ENCODE measurements around the gene SMAGP.
"Not testable (repeated sequence)": the region's sequence is repeated elsewhere in the genome, so short reads cannot be mapped to it uniquely, and the experiment has no call there.

The SMAGP gene, protein sequence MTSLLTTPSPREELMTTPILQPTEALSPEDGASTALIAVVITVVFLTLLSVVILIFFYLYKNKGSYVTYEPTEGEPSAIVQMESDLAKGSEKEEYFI

GRCh38 chr12:51270067-51270950 is at the start of gene SMAGP:
SMAGP (minus strand) TSS chr12:51270415; CDS start chr12:51269278, 1,137 bp downstream.
- DNase-seq, result peak; percentile 25

- DNase-seq, result peak; percentile 55
Measured at GRCh38 chr12:51318846-51319599, 48.8 kb upstream of the SMAGP start.

DNA sequence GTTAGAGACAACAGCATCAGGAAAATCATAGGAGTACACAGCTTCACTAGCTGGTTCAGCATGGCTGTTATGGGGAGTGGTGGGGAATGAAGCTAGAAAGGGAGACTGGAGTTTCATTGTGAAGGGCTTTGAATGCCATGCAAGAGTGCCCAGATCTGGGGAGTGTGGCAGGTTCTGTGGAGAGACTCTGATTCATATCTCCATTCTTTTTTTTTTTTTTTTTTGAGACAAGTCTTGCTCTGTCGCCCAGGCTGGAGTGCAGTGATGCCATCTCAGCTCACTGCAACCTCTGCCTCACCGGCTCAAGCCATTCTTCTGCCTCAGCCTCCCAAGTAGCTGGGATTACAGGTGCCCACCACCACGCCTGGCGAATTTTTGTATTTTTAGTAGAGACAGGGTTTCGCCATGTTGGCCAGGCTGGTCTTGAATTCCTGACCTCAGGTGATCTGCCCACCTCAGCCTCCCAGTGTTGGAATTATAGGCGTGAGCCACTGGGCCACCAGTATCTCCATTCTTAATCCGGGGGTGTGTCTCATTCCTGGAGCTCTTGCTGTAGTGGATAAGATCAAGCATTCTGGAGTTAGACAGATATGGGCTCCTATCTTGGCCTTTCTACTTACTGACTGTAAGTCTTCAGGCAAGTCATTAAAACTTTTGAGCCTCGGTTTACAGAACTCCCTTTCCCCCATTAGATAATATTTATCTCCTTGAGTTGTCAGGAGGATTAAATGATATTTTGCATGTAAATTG is 48.0 kb upstream of the SMAGP start:
- DNase-seq, result not testable (repeated sequence)

- DNase-seq, result no peak
Measured at GRCh38 chr12:51311389-51311788, 41.2 kb upstream of the SMAGP start.

DNA sequence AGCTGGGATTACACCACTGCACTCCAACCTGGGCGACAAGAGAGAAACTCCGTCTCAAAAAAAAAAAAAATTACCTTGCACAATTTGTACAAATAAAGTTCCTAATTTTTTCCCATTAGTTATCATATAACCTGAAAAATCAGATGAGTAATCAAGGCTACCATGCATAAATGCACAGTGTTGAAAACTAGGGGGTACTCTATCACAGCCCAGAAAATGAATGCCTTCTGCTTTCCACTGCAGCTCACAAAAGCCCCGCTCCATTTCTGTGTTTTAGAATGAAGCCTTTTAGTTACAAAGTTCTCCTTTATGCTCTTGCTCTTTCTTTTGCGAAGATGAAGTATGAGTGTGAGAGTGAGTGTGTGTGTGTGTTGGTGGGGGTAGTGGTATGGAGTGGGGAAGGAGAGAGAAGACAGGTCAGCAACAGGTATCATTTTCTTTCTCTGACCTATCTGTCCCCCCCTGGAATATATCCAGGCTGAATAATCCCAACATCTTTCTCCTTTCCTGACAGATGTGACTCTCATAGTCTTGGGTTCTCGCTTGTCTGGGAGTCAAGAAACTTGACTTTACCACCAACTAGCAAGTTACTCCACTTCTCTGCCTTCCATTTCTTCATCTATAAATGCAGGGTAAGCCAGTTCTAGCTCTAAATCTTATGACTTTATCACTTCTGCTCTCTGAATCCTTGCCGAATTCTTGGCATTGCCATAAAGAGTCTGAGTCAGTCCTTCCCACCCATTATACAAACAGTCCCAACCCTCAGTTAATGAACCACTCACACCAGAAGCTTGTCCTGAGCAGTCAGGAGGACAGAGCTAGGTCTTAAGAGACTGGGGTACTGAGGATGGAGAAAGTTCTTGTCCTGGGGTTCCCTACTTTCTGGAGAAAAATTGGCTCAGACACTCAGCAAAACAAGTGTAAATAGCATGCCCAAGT is 37.7 kb upstream of the SMAGP start:
- DNase-seq, result no peak

DNA sequence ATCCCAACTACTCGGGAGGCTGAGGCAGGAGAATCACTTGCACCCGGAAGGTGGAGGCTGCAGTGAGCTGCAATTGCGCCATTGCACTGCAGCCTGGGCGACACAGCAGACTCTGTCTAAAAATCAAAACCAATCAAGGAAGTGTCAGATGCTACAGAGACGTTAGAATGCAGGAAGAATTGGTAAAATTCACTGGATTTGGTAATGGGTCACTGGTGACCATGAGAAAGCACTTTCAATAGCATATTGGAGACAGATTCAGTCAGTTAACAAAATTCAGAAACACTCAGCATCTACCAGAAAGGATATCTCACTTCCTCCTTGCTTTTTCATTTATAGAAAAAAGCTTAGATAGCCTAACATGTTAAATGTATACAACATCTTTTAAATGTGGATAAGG is 36.3 kb upstream of the SMAGP start:
- no peak for DNase-seq

- DNase-seq, result not testable (repeated sequence)
Measured at GRCh38 chr12:51300768-51301167, 30.6 kb upstream of the SMAGP start.

DNA sequence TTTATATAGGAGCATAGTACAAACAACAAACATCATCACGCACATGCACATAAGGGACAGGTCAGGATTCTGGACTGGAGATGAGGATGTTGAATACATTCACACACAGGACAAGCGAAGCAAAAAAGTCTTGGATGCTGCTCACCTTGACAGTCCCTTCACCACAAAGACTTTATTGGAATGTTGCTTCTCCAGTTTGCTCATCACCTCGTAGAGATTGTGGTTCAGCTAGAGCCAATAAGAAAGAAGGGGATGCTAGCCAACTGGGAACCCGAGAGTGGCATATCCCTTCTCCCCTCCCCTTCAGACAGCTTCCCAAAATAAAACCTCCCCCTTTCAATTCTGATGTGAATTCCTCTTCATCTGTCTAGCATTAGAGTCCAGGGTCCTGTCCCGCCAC is 25.4 kb upstream of the SMAGP start:
- no peak for DNase-seq

- not testable (repeated sequence) for DNase-seq
Measured at GRCh38 chr12:51294097-51294496, 23.9 kb upstream of the SMAGP start.

DNA sequence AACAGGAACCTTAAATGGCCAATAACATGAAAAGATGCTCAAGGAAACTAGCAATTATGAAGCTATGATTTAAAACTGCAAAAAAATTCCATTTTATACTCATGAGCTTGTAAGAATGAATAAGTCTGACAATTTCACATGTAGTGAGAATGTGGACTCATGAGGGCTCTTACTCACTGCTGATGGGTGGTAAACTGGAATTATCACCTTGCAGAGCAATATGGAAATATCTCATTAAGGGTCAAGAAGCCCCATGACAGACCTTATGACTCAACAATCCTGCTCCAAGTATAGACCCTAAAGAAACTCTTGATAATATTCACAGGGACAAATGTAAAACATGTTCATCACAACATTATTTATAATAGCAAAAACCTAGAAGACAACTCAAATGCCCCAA is 23.5 kb upstream of the SMAGP start:
- DNase-seq, result no peak

DNA sequence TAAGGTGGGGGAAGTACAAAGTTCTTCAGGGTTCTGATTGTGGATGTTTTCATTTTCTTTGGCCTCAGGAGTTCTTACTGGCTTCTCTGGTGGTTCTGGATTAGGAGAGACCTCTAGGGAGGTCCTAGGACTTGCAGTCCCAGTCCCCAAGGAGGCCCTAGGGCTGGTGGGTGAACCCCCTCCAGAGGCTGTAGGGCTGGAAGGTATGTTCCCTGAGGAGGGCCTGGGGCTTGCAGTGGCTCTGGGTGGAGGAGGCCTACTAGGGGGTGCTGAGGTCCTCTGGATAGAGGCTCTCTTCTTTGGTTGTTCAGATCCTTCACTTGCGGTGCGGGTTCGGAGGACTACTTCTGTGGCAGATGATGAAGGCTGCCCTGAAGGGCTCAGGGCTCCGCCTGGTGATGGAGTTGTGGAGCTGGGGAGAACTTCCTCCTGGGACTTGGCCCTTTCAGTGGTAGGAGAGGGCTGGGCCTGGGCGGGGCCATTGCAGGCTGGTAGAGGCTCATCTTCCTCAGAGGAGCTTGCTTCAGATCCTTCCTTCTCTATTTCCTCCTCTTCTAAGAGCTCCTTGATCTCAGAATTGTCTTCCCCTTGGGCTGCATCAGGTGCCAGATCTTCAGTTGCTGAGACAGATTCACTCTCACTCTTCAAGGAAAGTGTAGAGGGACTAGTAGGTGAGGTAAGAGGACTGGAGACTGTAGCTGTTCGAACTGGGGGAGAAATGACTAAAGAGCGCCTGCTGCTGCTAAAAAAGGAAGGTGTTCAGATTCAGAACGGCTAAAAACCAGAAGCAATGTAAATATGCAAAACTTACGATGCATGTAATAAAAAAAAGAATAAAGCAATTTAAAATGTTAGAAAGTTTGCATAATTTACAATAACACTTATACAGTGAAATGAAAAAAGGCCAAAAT is 21.6 kb upstream of the SMAGP start:
- DNase-seq, result not testable (repeated sequence)

DNA sequence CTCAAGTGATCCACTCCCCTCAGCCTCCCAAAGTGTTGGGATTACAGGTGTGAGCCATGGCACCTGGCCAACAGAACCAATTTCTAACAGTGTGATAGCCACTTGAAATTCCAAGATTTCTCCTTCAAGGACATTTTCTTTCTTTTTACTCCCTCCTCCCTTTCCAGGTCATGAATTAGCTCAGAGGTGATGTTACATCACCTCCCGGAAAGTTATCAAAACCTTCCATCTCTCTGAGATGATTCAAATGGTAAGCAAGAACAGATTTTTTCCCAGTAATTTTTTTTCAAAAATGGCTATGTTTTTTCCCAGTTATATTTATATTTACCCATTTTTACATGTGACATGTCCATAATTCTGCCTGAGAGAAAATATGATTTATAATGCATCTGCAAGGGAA is 15.6 kb upstream of the SMAGP start:
- no peak for DNase-seq

DNA sequence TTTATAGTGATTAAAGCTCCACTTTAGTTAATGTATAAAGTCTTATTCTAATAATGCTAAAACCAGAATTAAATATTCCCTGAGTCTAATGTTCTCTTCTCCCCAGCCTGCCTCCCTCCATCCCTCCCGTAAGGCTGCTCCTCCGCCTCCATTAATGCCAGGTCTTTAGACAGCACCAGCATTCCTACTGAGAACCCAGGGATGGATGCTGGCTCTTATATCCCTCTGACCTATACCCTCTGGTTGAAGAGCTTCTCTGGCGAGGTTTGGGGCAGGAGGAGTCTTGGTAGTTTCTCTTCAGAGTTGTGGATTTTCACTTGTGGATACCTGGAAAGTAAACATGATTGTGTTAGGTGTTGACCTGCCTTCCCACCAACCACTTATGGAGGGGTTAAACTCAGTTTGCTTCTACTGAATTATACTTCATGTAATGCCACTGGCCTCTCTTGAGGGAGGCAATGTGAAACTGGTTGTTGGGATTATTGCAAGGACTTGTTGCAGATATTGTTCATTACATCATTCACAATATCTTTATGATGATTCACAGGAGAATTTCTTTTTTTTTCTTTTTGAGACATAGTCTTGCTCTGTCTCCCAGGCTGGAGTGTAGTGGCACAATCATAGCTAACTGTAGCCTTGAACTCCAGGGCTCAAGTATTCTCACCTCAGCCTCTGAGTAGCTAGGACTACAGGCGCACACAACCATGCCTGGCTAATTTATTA is 11.1 kb upstream of the SMAGP start:
- DNase-seq, result no peak

DNA sequence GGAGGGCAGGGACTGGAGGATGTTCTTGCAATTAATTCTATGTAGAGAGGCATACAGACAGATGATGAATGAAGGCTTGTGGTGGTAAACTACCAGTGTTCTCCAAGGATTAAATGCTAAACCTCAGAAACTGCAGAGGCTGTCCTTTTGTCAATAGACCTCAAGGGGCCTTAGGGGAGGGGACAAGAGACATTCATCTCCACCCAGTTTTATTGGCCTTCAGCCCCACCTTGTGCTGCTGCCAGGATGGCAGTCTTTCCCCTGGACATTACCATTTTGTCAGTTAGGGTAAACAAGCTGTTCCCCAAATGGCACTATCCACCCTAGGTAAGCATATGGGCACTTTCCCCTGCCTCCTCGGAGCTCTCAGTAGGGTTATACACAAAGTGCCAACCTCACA is 4.9 kb upstream of the SMAGP start:
- no peak for DNase-seq

DNA sequence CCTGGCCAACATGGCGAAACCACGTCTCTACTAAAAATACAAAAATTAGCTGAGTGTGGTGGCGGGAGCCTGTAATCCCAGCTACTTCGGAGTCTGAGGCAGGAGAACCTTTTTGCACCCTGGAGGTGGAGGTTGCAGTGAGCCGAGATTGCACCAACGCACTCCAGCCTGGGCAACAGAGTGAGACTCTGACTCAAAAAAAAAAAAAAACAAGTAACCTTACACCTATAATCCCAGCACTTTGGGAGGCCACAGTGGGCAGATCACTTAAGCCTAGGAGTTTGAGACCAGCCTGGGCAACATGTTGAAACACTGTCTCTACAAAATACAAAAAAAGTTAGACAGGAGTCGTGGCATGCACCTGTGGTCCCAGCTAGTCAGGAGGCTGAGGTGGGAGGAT is 2.6 kb upstream of the SMAGP start:
- DNase-seq, result not testable (repeated sequence)

DNA sequence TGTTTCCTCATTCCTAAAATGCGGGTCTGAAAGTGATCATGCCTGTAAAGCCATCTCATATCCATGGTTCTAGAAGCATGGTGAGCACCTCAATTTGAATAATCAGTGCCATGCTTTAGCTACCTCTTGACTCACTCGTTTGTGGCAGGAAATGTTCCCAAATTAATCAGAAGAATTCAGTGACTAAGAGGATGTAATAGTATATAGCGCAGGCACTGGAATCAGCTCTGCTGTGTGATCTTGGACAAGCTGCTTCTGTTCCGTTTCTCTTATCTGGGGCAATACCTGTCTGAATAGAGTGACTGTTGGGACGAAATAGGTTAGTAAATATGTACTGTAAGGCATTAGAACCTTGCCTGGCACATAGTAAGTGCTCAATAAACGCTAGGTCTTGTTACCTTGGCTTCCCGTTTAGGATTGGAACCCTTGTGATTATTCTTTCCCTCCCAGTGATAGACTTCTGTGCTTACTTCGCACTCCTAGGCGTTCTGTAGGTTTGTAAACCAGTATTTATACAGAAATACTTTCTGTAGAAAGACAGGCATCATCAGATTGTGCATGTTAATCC is 820 bp upstream of the SMAGP start:
- no peak for DNase-seq

GRCh38 chr12:51269174-51270066 is 795 bp downstream of the SMAGP start:
- DNase-seq, result peak; percentile 26

DNA sequence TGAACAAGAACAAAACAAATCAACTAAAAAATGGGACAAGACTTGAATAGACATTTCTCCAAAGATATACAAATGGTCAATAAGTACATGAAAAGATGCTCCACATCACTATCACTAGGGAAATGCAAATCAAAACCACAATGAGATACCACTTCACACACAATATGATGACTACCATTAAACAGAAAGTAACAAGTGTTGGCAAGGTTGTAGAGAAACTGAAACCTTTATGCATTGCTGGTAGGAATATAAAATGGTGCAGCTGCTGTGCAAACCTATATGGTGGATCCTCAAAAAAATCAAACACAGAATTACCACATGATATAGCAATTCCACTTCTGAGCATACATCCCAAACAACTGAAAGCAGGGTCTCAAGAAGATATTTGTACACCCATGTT is 5.2 kb downstream of the SMAGP start:
- DNase-seq, result peak; percentile 35

DNA sequence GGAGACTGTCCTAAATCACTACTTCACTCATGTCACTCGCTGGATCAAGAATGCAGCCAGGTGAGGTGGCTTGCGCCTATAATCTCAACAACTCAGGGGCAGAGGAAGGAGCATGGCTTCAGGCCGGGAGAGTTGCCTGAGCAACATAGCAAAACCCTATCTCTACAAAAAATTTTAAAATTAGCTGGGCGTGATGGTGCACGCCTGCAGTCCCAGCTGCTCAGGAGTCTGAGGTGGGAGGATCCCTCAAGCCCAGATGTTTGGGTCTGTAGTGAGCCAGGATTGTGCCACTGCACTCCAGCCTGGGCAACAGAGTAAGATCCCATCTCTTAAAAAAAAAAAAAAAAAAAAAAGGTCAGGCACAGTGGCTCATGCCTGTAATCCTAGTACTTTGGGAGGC is 5.9 kb downstream of the SMAGP start:
- no peak for DNase-seq
